Measurements from ENCODE around the gene GLRX2.
"Not testable (repeated sequence)": the region's sequence is repeated elsewhere in the genome, so short reads cannot be mapped to it uniquely, and the experiment has no call there.

GLRX2 gene

DNA sequence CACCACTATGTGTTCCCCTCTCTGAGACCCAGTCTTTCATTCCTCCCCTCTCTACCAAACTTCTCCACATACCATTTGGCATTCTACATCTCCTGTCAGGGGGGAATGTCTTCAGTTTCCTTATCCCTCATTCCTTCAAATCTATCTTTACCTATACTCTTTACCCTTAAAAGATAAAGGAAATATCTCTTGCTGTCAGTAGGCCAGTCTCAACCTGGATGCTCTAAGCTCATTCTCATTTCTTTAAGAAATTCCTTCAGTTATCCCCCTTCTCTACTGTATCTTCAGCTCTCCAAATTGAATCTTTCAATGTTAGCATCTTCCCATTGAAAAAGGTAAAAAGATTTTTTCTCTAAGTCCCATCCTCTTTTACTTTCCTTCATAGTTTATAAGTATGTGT lies 39.3 kb downstream of the GLRX2 start:
- Histone ChIP-seq H3K36me3 (ENCODE audit: insufficient read depth, low read length) (0 out of 2 replicates have a peak, but pooled peaks cover 5% of the 10 kb centered on the region), H3K79me2 (ENCODE audit: control insufficient read depth, insufficient read depth, low read length, unreplicated experiment) (peaks cover 94% of the 10 kb centered on the region), H3K27ac (ENCODE audit: low read depth, low read length) (no peak overlapping the region), H3K4me3 (ENCODE audit: low read depth, low read length) (no peak overlapping the region), H2AFZ (ENCODE audit: low read length, unreplicated experiment) (no peak overlapping the region), H3K4me1 (ENCODE audit: control insufficient read depth, insufficient read depth, low read length, unreplicated experiment) (peaks cover 11% of the 10 kb centered on the region), H3K27me3 (ENCODE audit: insufficient read depth, low read length) (no peaks in the 10 kb centered on the region)

DNA sequence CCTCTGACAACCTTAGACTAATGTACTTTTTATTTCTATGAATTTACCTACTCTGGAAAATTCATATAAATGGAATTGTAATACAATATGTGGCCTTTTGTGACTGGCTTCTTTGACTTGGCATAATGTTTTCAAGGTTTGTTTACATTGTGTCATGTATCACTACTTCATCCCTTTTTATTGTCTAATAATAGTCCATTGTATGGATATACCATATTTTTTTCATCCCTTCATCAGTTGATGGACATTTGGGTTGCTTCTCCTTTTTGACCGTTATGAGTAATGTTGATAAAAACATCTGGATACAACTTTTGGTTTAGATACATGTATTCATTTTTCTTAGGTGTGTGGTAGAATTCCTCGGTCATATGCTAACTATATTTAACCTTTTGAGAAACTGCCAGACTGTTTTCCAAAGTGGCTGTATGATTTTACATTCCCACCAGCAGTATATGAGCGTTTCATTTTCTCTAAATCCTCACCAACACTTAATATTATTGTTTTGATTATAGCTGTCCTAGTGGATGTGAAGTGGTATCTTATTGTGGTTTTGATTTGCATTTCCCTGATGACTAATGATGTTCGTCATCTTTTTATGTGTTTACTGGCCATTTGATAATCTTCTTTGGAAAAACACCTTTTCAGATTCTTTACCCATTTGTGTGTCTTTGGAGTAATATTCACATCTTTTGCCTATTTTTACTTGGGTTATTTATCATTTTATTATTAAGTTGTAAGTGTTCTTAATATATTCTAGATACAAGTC lies 42.3 kb downstream of the GLRX2 start:
- Histone ChIP-seq H3K79me2 (ENCODE audit: control insufficient read depth, insufficient read depth, low read length, unreplicated experiment) (peaks cover 89% of the 10 kb centered on the region), H3K4me1 (ENCODE audit: control insufficient read depth, insufficient read depth, low read length, unreplicated experiment) (peaks cover 11% of the 10 kb centered on the region), H2AFZ (ENCODE audit: low read length, unreplicated experiment) (no peak overlapping the region), H3K36me3 (ENCODE audit: insufficient read depth, low read length) (no peaks in the 10 kb centered on the region), H3K4me3 (ENCODE audit: low read depth, low read length) (no peak overlapping the region), H3K27me3 (ENCODE audit: insufficient read depth, low read length) (no peaks in the 10 kb centered on the region), H3K27ac (ENCODE audit: low read depth, low read length) (no peak overlapping the region)

DNA sequence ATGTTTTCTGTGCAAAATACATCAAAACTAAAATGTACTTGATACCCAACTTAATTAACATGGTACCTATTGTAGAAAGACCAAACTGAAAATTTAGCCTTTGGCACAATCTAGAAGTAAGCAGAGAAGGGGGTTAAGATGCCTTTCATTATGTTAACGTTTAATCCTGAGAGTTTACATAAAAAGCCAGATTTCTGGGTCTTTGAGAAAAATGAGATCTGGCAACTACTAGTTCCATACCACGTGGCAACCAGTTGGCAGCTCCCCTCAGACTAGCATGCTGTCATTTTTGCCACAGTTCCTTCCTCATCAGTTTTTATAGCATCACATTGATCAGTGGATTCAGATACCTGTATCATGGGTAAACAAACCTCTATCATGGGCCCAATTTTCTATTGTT lies 44.3 kb downstream of the GLRX2 start:
- peaks cover 26% of the 10 kb centered on the region for H3K4me1 ChIP-seq (ENCODE audit: control insufficient read depth, insufficient read depth, low read length, unreplicated experiment)
- H2AFZ ChIP-seq (ENCODE audit: low read length, unreplicated experiment) = no peak overlapping the region
- peak overlapping the region; percentile 90 for H3K27ac ChIP-seq (ENCODE audit: low read depth, low read length)
- no peaks in the 10 kb centered on the region for H3K36me3 ChIP-seq (ENCODE audit: insufficient read depth, low read length)
- no peaks in the 10 kb centered on the region for H3K27me3 ChIP-seq (ENCODE audit: insufficient read depth, low read length)
- peaks cover 91% of the 10 kb centered on the region for H3K79me2 ChIP-seq (ENCODE audit: control insufficient read depth, insufficient read depth, low read length, unreplicated experiment)
- H3K4me3 ChIP-seq (ENCODE audit: low read depth, low read length) = peak overlapping the region; percentile 94

DNA sequence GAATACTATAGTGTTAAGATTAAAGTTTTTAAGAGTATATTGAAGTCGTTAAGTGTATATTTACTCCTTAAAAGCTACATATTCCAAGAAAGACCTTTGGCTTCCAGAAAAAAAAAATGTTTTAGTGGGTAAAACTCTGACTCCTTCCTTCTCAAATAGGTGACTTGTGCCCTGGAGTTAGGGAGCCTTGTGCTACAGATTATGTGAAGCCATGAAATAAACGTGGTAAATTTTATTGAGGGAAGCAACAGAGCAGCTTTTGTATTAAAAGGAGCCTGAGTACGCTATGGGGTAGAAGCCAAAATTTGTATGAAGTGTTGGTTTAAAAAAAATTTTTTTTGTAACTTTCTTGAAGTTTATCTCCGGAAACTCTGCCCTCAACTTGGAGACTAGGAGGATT lies 44.8 kb downstream of the GLRX2 start:
- Histone ChIP-seq H3K36me3 (ENCODE audit: insufficient read depth, low read length) (no peaks in the 10 kb centered on the region), H3K27me3 (ENCODE audit: insufficient read depth, low read length) (no peaks in the 10 kb centered on the region), H3K79me2 (ENCODE audit: control insufficient read depth, insufficient read depth, low read length, unreplicated experiment) (peaks cover 90% of the 10 kb centered on the region), H3K4me3 (ENCODE audit: low read depth, low read length) (peak overlapping the region; percentile 94), H3K4me1 (ENCODE audit: control insufficient read depth, insufficient read depth, low read length, unreplicated experiment) (peaks cover 26% of the 10 kb centered on the region), H2AFZ (ENCODE audit: low read length, unreplicated experiment) (no peak overlapping the region), H3K27ac (ENCODE audit: low read depth, low read length) (peak overlapping the region; percentile 90)

GRCh38 chr1:193060115-193060403 lies 45.2 kb downstream of the GLRX2 start:
- no peaks in the 10 kb centered on the region for H3K27me3 ChIP-seq (ENCODE audit: insufficient read depth, low read length)
- H3K79me2 ChIP-seq (ENCODE audit: control insufficient read depth, insufficient read depth, low read length, unreplicated experiment) = peaks cover 90% of the 10 kb centered on the region

GRCh38 chr1:193059282-193060114 lies 45.7 kb downstream of the GLRX2 start, which contains the start of the genes RO60 and UCHL5:
Gene RO60, plus strand, starts transcription at chr1:193059612. Its CDS starts 9,443 bp downstream, at chr1:193069055.
Gene UCHL5, minus strand, starts transcription at chr1:193059360. Its CDS starts 100 bp downstream, at chr1:193059260.
- Histone ChIP-seq H3K27me3 (ENCODE audit: insufficient read depth, low read length) (no peaks in the 10 kb centered on the region), H3K4me3 (ENCODE audit: low read depth, low read length) (peak within 1 kb of the TSS; percentile 94), H3K36me3 (ENCODE audit: insufficient read depth, low read length) (no peaks in the 10 kb centered on the region), H3K79me2 (ENCODE audit: control insufficient read depth, insufficient read depth, low read length, unreplicated experiment) (peaks cover 90% of the 10 kb centered on the region), H3K4me1 (ENCODE audit: control insufficient read depth, insufficient read depth, low read length, unreplicated experiment) (peaks cover 26% of the 10 kb centered on the region), H2AFZ (ENCODE audit: low read length, unreplicated experiment) (peak within 1 kb of the TSS; percentile 97), H3K27ac (ENCODE audit: low read depth, low read length) (peak within 1 kb of the TSS; percentile 90)

More at GRCh38 chr1:193060115-193060403, 45.2 kb downstream of the GLRX2 start:
- H3K4me1 ChIP-seq (ENCODE audit: control insufficient read depth, insufficient read depth, low read length, unreplicated experiment) = peaks cover 26% of the 10 kb centered on the region
- H2AFZ ChIP-seq (ENCODE audit: low read length, unreplicated experiment) = no peak overlapping the region
- H3K4me3 ChIP-seq (ENCODE audit: low read depth, low read length) = peak overlapping the region; percentile 94
- H3K27ac ChIP-seq (ENCODE audit: low read depth, low read length) = peak overlapping the region; percentile 90
- no peaks in the 10 kb centered on the region for H3K36me3 ChIP-seq (ENCODE audit: insufficient read depth, low read length)

DNA sequence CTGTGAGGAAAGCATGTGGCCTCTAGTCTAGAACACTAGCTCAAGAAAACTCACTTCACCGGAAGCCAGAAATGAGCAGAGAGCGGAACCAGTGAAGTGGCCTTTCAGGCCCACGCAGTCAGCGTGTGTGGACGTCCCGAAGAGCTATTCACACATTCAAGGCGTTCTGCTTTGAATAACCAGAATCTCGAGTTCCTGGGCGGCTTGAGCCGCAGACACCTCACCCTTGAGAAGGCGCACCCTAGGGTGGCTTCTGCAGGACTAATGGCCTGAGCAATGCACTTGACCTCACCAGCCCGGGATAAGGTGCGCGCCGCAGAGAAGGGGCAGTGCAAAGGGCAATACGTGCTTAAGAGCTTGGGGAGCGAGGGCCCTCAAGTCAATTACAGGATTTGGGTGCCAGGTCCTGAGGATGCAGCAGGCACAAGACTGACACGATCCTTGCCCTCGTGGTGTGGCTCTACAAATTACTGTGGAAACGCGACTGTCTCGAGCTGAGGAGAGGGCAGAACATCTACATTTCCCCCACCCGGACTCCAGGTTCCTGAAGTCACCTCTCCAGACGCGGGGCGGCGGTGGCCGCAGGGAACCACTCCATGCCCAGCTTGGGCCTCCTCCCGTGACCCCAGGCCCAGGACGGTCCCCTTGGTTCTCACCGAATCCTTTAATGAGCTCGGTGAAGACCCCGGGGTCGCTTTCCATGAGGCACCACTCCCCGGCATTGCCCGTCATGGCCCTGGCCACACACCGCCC lies 46.5 kb downstream of the GLRX2 start:
- Histone ChIP-seq H3K4me1 (ENCODE audit: control insufficient read depth, insufficient read depth, low read length, unreplicated experiment) (peaks cover 26% of the 10 kb centered on the region), H3K79me2 (ENCODE audit: control insufficient read depth, insufficient read depth, low read length, unreplicated experiment) (peaks cover 90% of the 10 kb centered on the region), H3K27me3 (ENCODE audit: insufficient read depth, low read length) (no peaks in the 10 kb centered on the region), H3K27ac (ENCODE audit: low read depth, low read length) (peak overlapping the region; percentile 90), H3K4me3 (ENCODE audit: low read depth, low read length) (peak overlapping the region; percentile 94), H3K36me3 (ENCODE audit: insufficient read depth, low read length) (no peaks in the 10 kb centered on the region), H2AFZ (ENCODE audit: low read length, unreplicated experiment) (peak overlapping the region; percentile 87)

DNA sequence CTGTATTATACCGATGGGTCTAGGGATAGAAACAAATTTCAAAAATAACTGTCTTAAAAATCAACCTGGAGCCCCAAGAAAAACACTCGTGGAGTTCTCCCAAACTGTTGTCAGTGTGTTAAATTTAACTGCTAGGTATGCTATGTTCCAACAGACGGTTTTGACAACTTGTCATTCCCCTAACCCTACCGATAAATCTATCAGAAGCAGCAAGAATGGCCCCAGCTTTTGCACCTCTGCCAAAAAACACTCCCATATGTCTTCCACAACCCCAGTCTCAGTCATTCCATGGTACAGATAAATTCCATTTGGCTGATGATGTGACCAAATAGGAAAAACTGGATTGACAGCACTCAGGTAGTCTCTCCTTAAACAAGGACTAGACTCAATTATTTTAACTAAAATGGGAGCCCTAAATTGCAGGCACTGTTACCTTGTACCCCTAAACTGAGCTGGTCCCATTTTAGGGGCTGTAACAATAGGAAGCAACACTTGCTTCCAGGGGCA lies 51.0 kb downstream of the GLRX2 start:
- H3K4me1 ChIP-seq (ENCODE audit: control insufficient read depth, insufficient read depth, low read length, unreplicated experiment) = peaks cover 19% of the 10 kb centered on the region
- peaks cover 74% of the 10 kb centered on the region for H3K79me2 ChIP-seq (ENCODE audit: control insufficient read depth, insufficient read depth, low read length, unreplicated experiment)
- no peak overlapping the region for H3K4me3 ChIP-seq (ENCODE audit: low read depth, low read length)

GRCh38 chr1:193048913-193049312 lies 56.3 kb downstream of the GLRX2 start:
- H3K27me3 ChIP-seq (ENCODE audit: insufficient read depth, low read length); H3K4me3 ChIP-seq (ENCODE audit: low read depth, low read length); H3K4me1 ChIP-seq (ENCODE audit: control insufficient read depth, insufficient read depth, low read length, unreplicated experiment); H3K27ac ChIP-seq (ENCODE audit: low read depth, low read length); H2AFZ ChIP-seq (ENCODE audit: low read length, unreplicated experiment): not testable (repeated sequence)
- peaks cover 25% of the 10 kb centered on the region for H3K79me2 ChIP-seq (ENCODE audit: control insufficient read depth, insufficient read depth, low read length, unreplicated experiment)
- H3K36me3 ChIP-seq (ENCODE audit: insufficient read depth, low read length) = peaks cover 46% of the 10 kb centered on the region

More for the DNA sequence above, 51.0 kb downstream of the GLRX2 start:
- Histone ChIP-seq H3K36me3 (ENCODE audit: insufficient read depth, low read length) (peaks cover 7% of the 10 kb centered on the region), H2AFZ (ENCODE audit: low read length, unreplicated experiment) (no peak overlapping the region), H3K27ac (ENCODE audit: low read depth, low read length) (no peak overlapping the region), H3K27me3 (ENCODE audit: insufficient read depth, low read length) (no peaks in the 10 kb centered on the region)

All from ACC112 (cell line).